Esophagus (tissue), 2 donors: ENCODE results near the gene CFAP74. TPM values are rescaled to one million over a fixed set of nuclear protein-coding genes. Genes with fewer than 3 reads are reported as not detected.
A peak's percentile ranks its signal among the peaks of the same experiment; 100 is the strongest.

ENCODE experiments used
- H3K27ac ChIP-seq, 2 donors: one replicate each; pipeline ENCODE4 v1.5.1; 2013; ENCODE audit warnings: low read depth in 2 of 2, mild to moderate bottlenecking in 2 of 2, inconsistent platforms in 1 of 2, low read length in 1 of 2, moderate library complexity in 1 of 2
- H3K27me3 ChIP-seq, 2 donors: one replicate each; pipeline ENCODE4 v1.6.1; 2013; ENCODE audit warnings: low read length in 2 of 2, control low read depth in 1 of 2, mild to moderate bottlenecking in 1 of 2; ENCODE audit not compliant: insufficient read depth in 2 of 2, control insufficient read depth in 1 of 2
- H3K36me3 ChIP-seq, 2 donors: one replicate each; pipeline ENCODE4 v1.6.1; 2013; ENCODE audit warnings: low read length in 1 of 2; ENCODE audit not compliant: control insufficient read depth in 2 of 2, insufficient read depth in 2 of 2
- H3K4me1 ChIP-seq, 2 donors: one replicate each; pipeline ENCODE4 v1.6.1; 2013; ENCODE audit warnings: low read length in 1 of 2; ENCODE audit not compliant: control insufficient read depth in 2 of 2, insufficient read depth in 2 of 2
- H3K4me3 ChIP-seq, 2 donors: one replicate each; pipeline ENCODE4 v1.5.1; 2013; ENCODE audit warnings: low read length in 2 of 2, mild to moderate bottlenecking in 2 of 2, low read depth in 1 of 2, moderate library complexity in 1 of 2
- H3K9me3 ChIP-seq, 2 donors: one replicate each; pipeline ENCODE4 v1.6.1; 2013; ENCODE audit warnings: mild to moderate bottlenecking in 2 of 2, low read depth in 1 of 2, low read length in 1 of 2, moderate library complexity in 1 of 2; ENCODE audit not compliant: control insufficient read depth in 2 of 2, insufficient read depth in 1 of 2
- WGBS, 2 donors: extraction: QIAGEN DNeasy Blood & Tissue Kit; methylation state at CpG; one replicate each; pipeline ENCODE4 v1.1.7; 2013; 5-methylcytosine and 5-hydroxymethylcytosine counted together
- polyA plus RNA-seq, 2 donors: library from polyadenylated mRNA; stranded (reverse); fragments of 200-250 nt; gene quantifications; one replicate each; pipeline ENCODE4 v1.2.3, GENCODE V29; 2013
- donor health status: healthy with polysubstance abuse.
- donor health status: Bipolar disorder and iron deficiency.

Gene CFAP74
- polyA plus RNA-seq, 2 donors: 0.04 TPM

- H3K27ac ChIP-seq: no peak overlapping the region
- 86 to 87% methylated on average over 6 of the region's 6 CpGs for WGBS, 2 donors
- no peaks in the 10 kb centered on the region for H3K36me3 ChIP-seq
- no peak overlapping the region for H3K4me3 ChIP-seq
- H3K27me3 ChIP-seq: no peaks in the 10 kb centered on the region
- H3K9me3 ChIP-seq: peaks cover 0 to 2% of the 10 kb centered on the region in 2 donors
- H3K4me1 ChIP-seq: peaks cover 3 to 14% of the 10 kb centered on the region in 2 donors
Observed at GRCh38 chr1:1921459-1921862, 82.1 kb downstream of the CFAP74 start.

GRCh38 chr1:1920608-1921458 lies 82.8 kb downstream of the CFAP74 start:
- WGBS, 2 donors: 85 to 89% methylated on average over 27 of the region's 27 CpGs
- Histone ChIP-seq H3K36me3 (no peaks in the 10 kb centered on the region), H3K27ac (no peak overlapping the region), H3K4me3 (no peak overlapping the region), H3K9me3 (peaks cover 0 to 2% of the 10 kb centered on the region in 2 donors), H3K27me3 (no peaks in the 10 kb centered on the region), H3K4me1 (peaks cover 3 to 16% of the 10 kb centered on the region in 2 donors)

DNA sequence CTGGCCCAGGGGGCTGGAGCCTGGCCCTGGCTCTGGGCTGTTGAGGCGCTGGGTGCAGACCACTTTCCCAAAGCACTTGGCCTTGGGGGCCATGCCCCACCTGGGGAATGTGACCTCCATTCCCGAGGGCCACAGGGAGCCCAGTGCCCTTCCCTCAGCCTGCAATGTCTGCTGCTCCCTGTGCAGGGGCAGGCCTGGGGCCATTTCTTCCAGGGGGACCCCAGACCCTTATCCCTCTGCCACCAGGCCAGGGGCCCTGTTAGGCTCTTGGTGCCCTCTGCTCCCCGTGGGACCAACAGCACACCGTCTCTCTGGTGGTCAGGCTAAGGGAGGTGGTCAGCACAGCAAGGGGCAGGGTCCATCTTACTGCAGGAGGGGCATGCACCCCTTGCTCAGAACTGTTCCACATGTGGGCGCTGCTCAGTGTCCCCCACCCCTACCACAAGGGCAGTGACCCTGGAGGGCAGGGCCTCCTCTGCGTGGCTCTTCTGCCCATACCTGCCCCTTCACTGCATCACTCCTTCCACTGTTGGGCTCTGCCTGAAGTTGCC lies 83.5 kb downstream of the CFAP74 start:
- H3K4me3 ChIP-seq: no peak overlapping the region
- no peaks in the 10 kb centered on the region for H3K36me3 ChIP-seq
- peaks cover 0 to 2% of the 10 kb centered on the region in 2 donors for H3K9me3 ChIP-seq
- peak overlapping the region; percentile 5 to 72 for H3K27ac ChIP-seq
- H3K4me1 ChIP-seq: peaks cover 3 to 16% of the 10 kb centered on the region in 2 donors
- WGBS, 2 donors: 82 to 86% methylated on average over 6 of the region's 6 CpGs
- no peaks in the 10 kb centered on the region for H3K27me3 ChIP-seq

DNA sequence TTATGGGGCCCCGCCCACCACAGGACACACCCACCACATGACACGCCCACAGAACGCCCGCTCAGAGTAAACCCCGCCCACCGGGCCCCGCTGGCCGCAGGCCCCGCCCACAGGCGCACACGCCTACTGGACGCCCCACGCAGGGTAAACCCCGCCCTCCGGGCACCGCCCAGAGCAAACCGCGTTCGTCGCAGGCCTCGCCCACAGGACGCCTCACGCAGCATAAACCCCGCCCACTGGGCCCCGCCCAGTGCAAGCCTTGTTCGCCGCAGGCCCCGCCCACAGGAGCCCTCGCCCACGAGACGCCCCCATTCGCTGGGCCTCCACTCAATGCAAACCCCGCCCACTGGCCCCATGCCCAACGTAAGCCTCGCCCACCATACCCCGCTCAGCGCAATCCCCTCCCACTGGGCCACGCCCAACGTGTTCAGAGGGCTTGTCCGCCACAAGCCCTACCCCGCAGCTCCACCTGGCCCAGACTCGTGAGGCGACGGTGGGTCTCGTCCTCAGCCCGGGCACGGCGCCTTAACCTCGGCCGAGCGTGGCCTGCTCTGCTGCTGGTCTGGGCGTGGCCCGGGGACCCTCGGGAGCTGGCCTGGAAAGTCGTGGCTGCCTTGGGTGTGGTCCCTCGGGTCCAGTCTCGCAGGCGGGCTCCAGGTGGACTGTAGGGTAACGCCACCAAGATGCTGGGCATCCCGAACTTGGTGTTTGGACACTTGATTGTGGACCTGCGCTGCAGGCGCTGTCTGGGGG lies 84.1 kb downstream of the CFAP74 start:
- H3K27ac ChIP-seq: peak overlapping the region; percentile 24 to 72
- 9 to 12% methylated on average over 53 to 62 of the region's 62 CpGs for WGBS, 2 donors
- no peaks in the 10 kb centered on the region for H3K9me3 ChIP-seq
- H3K4me1 ChIP-seq: peaks cover under 1 to 20% of the 10 kb centered on the region in 2 donors
- no peaks in the 10 kb centered on the region for H3K27me3 ChIP-seq
- H3K36me3 ChIP-seq: no peaks in the 10 kb centered on the region
- peak overlapping the region; percentile 42 to 52 for H3K4me3 ChIP-seq

- Histone ChIP-seq H3K9me3 (no peaks in the 10 kb centered on the region), H3K36me3 (no peaks in the 10 kb centered on the region), H3K27me3 (no peaks in the 10 kb centered on the region), H3K27ac (peak within 1 kb of the TSS; percentile 24 to 72), H3K4me3 (peak within 1 kb of the TSS; percentile 42 to 52), H3K4me1 (peaks cover 0 to 21% of the 10 kb centered on the region in 2 donors)
- 1% methylated on average over 33 to 44 of the region's 44 CpGs for WGBS, 2 donors
Observed at GRCh38 chr1:1918901-1919303, 84.7 kb downstream of the CFAP74 start, which contains the start of gene TMEM52. TMEM52 (minus strand) TSS chr1:1919279; CDS start chr1:1919265, 14 bp downstream.

GRCh38 chr1:1917995-1918900 lies 85.3 kb downstream of the CFAP74 start:
- H3K27ac ChIP-seq: no peak overlapping the region
- H3K4me1 ChIP-seq: peaks cover 0 to 21% of the 10 kb centered on the region in 2 donors
- peak overlapping the region; percentile 42 to 52 for H3K4me3 ChIP-seq

DNA sequence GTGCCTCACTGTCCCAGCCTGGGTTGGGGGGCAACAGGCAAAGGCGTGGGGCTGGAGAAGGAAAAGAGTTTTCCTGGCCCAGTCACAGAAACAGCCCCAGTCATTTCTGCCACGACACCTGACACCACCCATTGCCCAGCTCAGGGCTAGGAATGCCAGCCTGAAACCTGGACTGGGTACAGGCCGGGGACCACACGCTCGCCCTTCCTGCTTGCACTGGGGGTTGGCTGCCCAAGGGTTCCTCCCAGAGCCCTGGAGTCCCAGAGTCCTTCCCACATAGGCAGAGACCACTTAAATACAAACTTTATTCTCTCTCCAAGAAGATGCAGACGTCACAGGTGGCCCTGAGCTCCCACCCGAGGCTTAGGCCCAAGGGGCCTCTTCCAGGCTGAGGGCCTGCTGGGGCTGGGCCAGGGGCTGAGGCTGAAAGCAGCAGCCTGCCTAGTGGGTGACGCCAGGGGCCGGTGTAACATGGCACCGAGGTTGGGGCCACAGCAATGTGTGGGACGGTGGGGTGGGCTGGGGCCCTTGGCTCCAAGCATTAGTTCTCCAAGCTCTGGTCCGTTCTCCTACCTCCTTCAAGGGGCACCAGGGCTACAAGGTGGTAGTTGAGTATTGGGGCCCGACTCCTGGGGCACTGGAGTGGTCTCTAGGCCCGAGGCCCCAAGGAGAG lies 86.1 kb downstream of the CFAP74 start:
- Histone ChIP-seq H3K27ac (no peak overlapping the region), H3K4me3 (no peak overlapping the region), H3K9me3 (no peaks in the 10 kb centered on the region), H3K4me1 (peaks cover 0 to 21% of the 10 kb centered on the region in 2 donors), H3K27me3 (no peaks in the 10 kb centered on the region), H3K36me3 (no peaks in the 10 kb centered on the region)
- WGBS, 2 donors: 81 to 90% methylated on average over 14 of the region's 14 CpGs

More at GRCh38 chr1:1917995-1918900, 85.3 kb downstream of the CFAP74 start:
- no peaks in the 10 kb centered on the region for H3K9me3 ChIP-seq
- no peaks in the 10 kb centered on the region for H3K36me3 ChIP-seq
- no peaks in the 10 kb centered on the region for H3K27me3 ChIP-seq
- WGBS, 2 donors: 42 to 52% methylated on average over 43 to 46 of the region's 46 CpGs

DNA sequence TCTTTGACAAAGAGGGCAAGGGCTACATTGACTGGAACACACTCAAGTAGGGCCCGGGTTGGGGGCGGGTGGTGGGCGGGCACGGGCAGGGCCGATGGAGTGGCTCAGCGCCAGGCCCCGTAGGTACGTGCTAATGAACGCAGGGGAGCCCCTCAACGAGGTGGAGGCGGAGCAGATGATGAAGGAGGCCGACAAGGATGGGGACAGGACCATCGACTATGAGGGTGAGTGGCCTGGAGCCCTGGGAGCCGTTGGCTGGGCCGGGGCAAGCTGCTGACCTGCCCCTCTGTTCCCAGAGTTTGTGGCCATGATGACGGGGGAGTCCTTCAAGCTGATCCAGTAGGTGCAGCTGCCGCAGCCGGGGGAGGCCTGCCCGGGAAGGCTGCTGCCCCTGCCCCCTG lies 86.7 kb downstream of the CFAP74 start:
- Histone ChIP-seq H3K9me3 (no peaks in the 10 kb centered on the region), H3K36me3 (no peaks in the 10 kb centered on the region), H3K4me3 (no peak overlapping the region), H3K4me1 (peaks cover 0 to 21% of the 10 kb centered on the region in 2 donors), H3K27ac (no peak overlapping the region), H3K27me3 (no peaks in the 10 kb centered on the region)
- 75 to 76% methylated on average over 19 of the region's 19 CpGs for WGBS, 2 donors
